Brain microvascular endothelial cell (primary cell): ENCODE measurements around the gene ZNF286A.
A peak's percentile ranks its signal among the peaks of the same experiment; 100 is the strongest.
"Not testable (repeated sequence)": the region's sequence is repeated elsewhere in the genome, so short reads cannot be mapped to it uniquely, and the experiment has no call there.

ENCODE experiments used
- DNase-seq: peaks from one replicate; pipeline ENCODE4 v3.0.0-alpha.2; 2020
- H3K27ac ChIP-seq: fragments of 250-450 bp; sonication (Bioruptor Pico); 2 replicates; pipeline ENCODE4 v1.5.1; 2020; ENCODE audit warnings: mild to moderate bottlenecking, moderate library complexity
- H3K27me3 ChIP-seq: fragments of 250-450 bp; sonication (Bioruptor Pico); replicated peaks from 2 replicates; pipeline ENCODE4 v1.5.1; 2020; ENCODE audit warnings: mild to moderate bottlenecking
- H3K36me3 ChIP-seq: fragments of 250-450 bp; sonication (Bioruptor Pico); replicated peaks from 2 replicates; pipeline ENCODE4 v1.5.1; 2020; ENCODE audit warnings: mild to moderate bottlenecking
- H3K4me3 ChIP-seq: 2 replicates; pipeline ENCODE4 v1.5.1; 2011; ENCODE audit warnings: low read depth, mild to moderate bottlenecking, control low read depth, low read length, moderate library complexity
- CTCF ChIP-seq: IDR thresholded peaks from 2 replicates; pipeline ENCODE4 v1.5.1; 2011; ENCODE audit warnings: low read depth, mild to moderate bottlenecking, moderate library complexity, low read length, control low read depth, inconsistent platforms; ENCODE audit errors: missing control alignments
- in situ Hi-C: cut with HindIII; loops from 2 replicates; pipeline ENCODE4 v1.10.0; 2017; ENCODE audit warnings: low sequenced_read_pairs, low pct_ligation_motif_present

ZNF286A gene

GRCh38 chr17:15699413-15699924 is at the start of gene ZNF286A:
Gene ZNF286A (plus strand): TSS chr17:15699752. CDS start chr17:15700330, 578 bp downstream.
- DNase-seq: peak; percentile 100
- H3K27me3 ChIP-seq, in situ Hi-C loops, H3K36me3 ChIP-seq: not testable (repeated sequence)
- Histone ChIP-seq H3K27ac (peak within 1 kb of the TSS; percentile 27), H3K4me3 (peak within 1 kb of the TSS; percentile 58)

- Histone ChIP-seq H3K36me3 (no peaks in the 10 kb centered on the region), H3K27me3 (no peaks in the 10 kb centered on the region), H3K4me3 (peak overlapping the region; percentile 80), H3K27ac (peak overlapping the region; percentile 5)
- in situ Hi-C loops: no loop called here
- peak; percentile 24 for DNase-seq
- no peak for TF ChIP-seq CTCF
Observed at GRCh38 chr17:15649861-15650421, 49.6 kb upstream of the ZNF286A start.

GRCh38 chr17:15650741-15651582 is 48.6 kb upstream of the ZNF286A start:
- no peak for DNase-seq
- in situ Hi-C loops: no loop called here
- H3K27ac ChIP-seq: peak overlapping the region; percentile 74

GRCh38 chr17:15651583-15652110 is 47.9 kb upstream of the ZNF286A start:
- H3K4me3 ChIP-seq: peak overlapping the region; percentile 80
- DNase-seq: peak; percentile 99
- H3K27me3 ChIP-seq: no peaks in the 10 kb centered on the region
- H3K36me3 ChIP-seq: no peaks in the 10 kb centered on the region
- in situ Hi-C loops: no loop called here
- no peak for TF ChIP-seq CTCF
- peak overlapping the region; percentile 74 for H3K27ac ChIP-seq

More at GRCh38 chr17:15650741-15651582, 48.6 kb upstream of the ZNF286A start:
- Histone ChIP-seq H3K36me3 (no peaks in the 10 kb centered on the region), H3K27me3 (no peaks in the 10 kb centered on the region), H3K4me3 (peak overlapping the region; percentile 80)
- no peak for TF ChIP-seq CTCF

- in situ Hi-C loops: no loop called here
- no peaks in the 10 kb centered on the region for H3K36me3 ChIP-seq
- no peak overlapping the region for H3K4me3 ChIP-seq
- H3K27ac ChIP-seq: no peak overlapping the region
- no peak for TF ChIP-seq CTCF
- H3K27me3 ChIP-seq: no peaks in the 10 kb centered on the region
- no peak for DNase-seq
Observed at GRCh38 chr17:15652960-15653359, 46.6 kb upstream of the ZNF286A start.

GRCh38 chr17:15654401-15654800 is 45.2 kb upstream of the ZNF286A start:
- in situ Hi-C loops, H3K27me3 ChIP-seq, H3K27ac ChIP-seq, H3K4me3 ChIP-seq, DNase-seq, H3K36me3 ChIP-seq: not testable (repeated sequence)
